Fibroblast of lung (primary cell): ENCODE measurements around the gene SPTAN1.

Experiments used
- CTCF ChIP-seq, 2 donors: IDR thresholded peaks in 1 of 2; conservative IDR thresholded peaks in 1 of 2; 1 replicate in 1 of 2; 2 replicates in 1 of 2; pipeline ENCODE4 v1.5.1; 2011 to 2012; ENCODE audit warnings: low read length in 2 of 2, control low read depth in 1 of 2, inconsistent platforms in 1 of 2, low read depth in 1 of 2, mild to moderate bottlenecking in 1 of 2
- EZH2 ChIP-seq: IDR thresholded peaks from 2 replicates; pipeline ENCODE4 v1.5.1; 2012; ENCODE audit warnings: low read length, control low read depth, mild to moderate bottlenecking; ENCODE audit errors: missing control alignments

GRCh38 chr9:128529191-128529590, 23.2 kb upstream of the SPTAN1 start:
- TF ChIP-seq CTCF (conservative IDR thresholded peaks at IDR 0.05 in 1 of 2, IDR thresholded peaks at IDR 0.05 in 1 of 2; ENCODE audit: low read depth in 1 of 2, low read length in 2 of 2) (no peak), EZH2 (no peak)
